ENCODE measurements around the gene NCR3LG1.

The NCR3LG1 gene

GRCh38 chr11:17351510-17352176 is at the start of gene NCR3LG1:
TSS of gene NCR3LG1 (plus strand) at chr11:17351800. CDS start at chr11:17351970, 170 bp downstream.
- DNase-seq, result peak; percentile 13 to 58

- no peak for DNase-seq
Observed at GRCh38 chr11:17313349-17314231, 38.0 kb upstream of the NCR3LG1 start.

- no peak for DNase-seq
Observed at GRCh38 chr11:17314232-17314547, 37.4 kb upstream of the NCR3LG1 start.

- no peak for DNase-seq
Observed at GRCh38 chr11:17314904-17315426, 36.6 kb upstream of the NCR3LG1 start.

- no peak for DNase-seq
Observed at GRCh38 chr11:17328871-17329494, 22.6 kb upstream of the NCR3LG1 start.

- no peak for DNase-seq
Observed at GRCh38 chr11:17331669-17332068, 19.9 kb upstream of the NCR3LG1 start.

- no peak for DNase-seq
Observed at GRCh38 chr11:17333799-17334586, 17.6 kb upstream of the NCR3LG1 start.

GRCh38 chr11:17343257-17343656 is 8.3 kb upstream of the NCR3LG1 start:
- no peak for DNase-seq

- no peak for DNase-seq
Observed at GRCh38 chr11:17343907-17344306, 7.7 kb upstream of the NCR3LG1 start.

- DNase-seq, result no peak
Observed at GRCh38 chr11:17347676-17348075, 3.9 kb upstream of the NCR3LG1 start.

- DNase-seq, result no peak
Observed at GRCh38 chr11:17350455-17351171, 987 bp upstream of the NCR3LG1 start.

GRCh38 chr11:17351172-17351509 is 459 bp upstream of the NCR3LG1 start:
- no peak for DNase-seq

GRCh38 chr11:17352950-17353820 is 1.6 kb downstream of the NCR3LG1 start:
- peak in 1 of 2 donors; percentile 72 for DNase-seq

- no peak for DNase-seq
Observed at GRCh38 chr11:17353821-17354600, 2.4 kb downstream of the NCR3LG1 start.

- DNase-seq, result peak in 1 of 2 donors; percentile 38
Observed at GRCh38 chr11:17354601-17354991, 3.0 kb downstream of the NCR3LG1 start.

GRCh38 chr11:17366495-17366894 is 14.9 kb downstream of the NCR3LG1 start:
- DNase-seq, result no peak

GRCh38 chr11:17368551-17368950 is 17.0 kb downstream of the NCR3LG1 start:
- DNase-seq, result no peak

- DNase-seq, result no peak
Observed at GRCh38 chr11:17369094-17369493, 17.5 kb downstream of the NCR3LG1 start.

- DNase-seq, result no peak
Observed at GRCh38 chr11:17369684-17370243, 18.2 kb downstream of the NCR3LG1 start.

GRCh38 chr11:17371614-17372013 is 20.0 kb downstream of the NCR3LG1 start:
- DNase-seq, result no peak
